Activated CD4-positive, alpha-beta memory T cell treated with anti-CD3 and anti-CD28 coated beads, Interleukin-2, amount 10 ng/mL, durations not matched to agents 7 days and 5 days (primary cell): ENCODE data around the gene SERGEF. TPM values are rescaled to one million over a fixed set of nuclear protein-coding genes. Genes with fewer than 3 reads are reported as not detected.

Source experiments
- CTCF ChIA-PET: fragments of 350-600 bp; sonication (Branson Sonifier 250); formaldehyde crosslinking; loops from one replicate; lab custom pipeline; 2021; ENCODE audit warnings: antibody characterized with exemption, inconsistent platforms; lab: Charles Lee
- POLR2A ChIA-PET: fragments of 350-600 bp; sonication (Branson Sonifier 250); formaldehyde crosslinking; loops from one replicate; lab custom pipeline; 2021; ENCODE audit warnings: antibody characterized with exemption; lab: Charles Lee
- DNase-seq: peaks from one replicate; pipeline ENCODE4 v3.0.0-alpha.2; 2020
- H3K27ac Mint-ChIP-seq: one replicate; pipeline ENCODE4 v1.8.0; 2021; ENCODE audit warnings: mild to moderate bottlenecking, mixed read lengths
- H3K27me3 Mint-ChIP-seq: one replicate; pipeline ENCODE4 v1.8.0; 2021; ENCODE audit warnings: mixed read lengths
- H3K36me3 Mint-ChIP-seq: one replicate; pipeline ENCODE4 v1.8.0; 2021; ENCODE audit warnings: low read depth, mixed read lengths
- H3K4me1 Mint-ChIP-seq: one replicate; pipeline ENCODE4 v1.8.0; 2021; ENCODE audit warnings: mixed read lengths
- H3K4me3 Mint-ChIP-seq: one replicate; pipeline ENCODE4 v1.8.0; 2021; ENCODE audit warnings: mild to moderate bottlenecking, mixed read lengths
- H3K9me3 Mint-ChIP-seq: one replicate; pipeline ENCODE4 v1.8.0; 2021; ENCODE audit warnings: mixed read lengths
- total RNA-seq, 2 experiments: library from RNA; stranded (reverse); gene quantifications; one replicate each; pipeline ENCODE4 v1.2.3, GENCODE V29; 2021

The SERGEF gene
- total RNA-seq, 2 experiments from 2014 or later = 33.9 to 34.2 TPM

DNA sequence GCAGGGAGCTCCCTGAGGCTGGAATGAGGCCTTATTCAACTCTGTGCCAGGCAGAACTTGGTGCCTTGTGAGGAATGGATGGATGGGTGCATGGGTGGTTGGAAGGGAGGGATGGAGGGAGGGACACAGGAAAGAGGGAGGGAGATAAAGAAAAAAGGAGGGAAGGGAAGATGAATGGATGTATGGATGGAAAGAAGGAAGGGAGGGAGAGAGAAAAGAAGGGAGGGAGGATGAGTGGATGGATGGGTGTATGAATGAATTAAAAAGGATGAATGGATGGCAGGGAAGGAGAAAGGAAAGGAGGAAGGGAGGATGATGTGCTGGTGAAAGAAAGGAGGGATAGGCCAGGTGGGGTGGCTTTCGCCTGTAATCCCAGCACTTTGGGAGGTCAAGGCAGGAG lies 243.6 kb downstream of the SERGEF start:
- no peak for DNase-seq
- no peaks in the 10 kb centered on the region for H3K27me3 Mint-ChIP-seq
- H3K36me3 Mint-ChIP-seq = no peaks in the 10 kb centered on the region
- ChIA-PET CTCF (interaction anchor here (0.6 to 0.7 kb wide), 2 partner anchors 96 to 475 kb away, joined by 3 read pairs; no protein-coding TSS in a partner anchor), POLR2A (no interaction called here)
- no peak overlapping the region for H3K27ac Mint-ChIP-seq
- no peak overlapping the region for H3K4me3 Mint-ChIP-seq
- H3K4me1 Mint-ChIP-seq = no peaks in the 10 kb centered on the region
- no peaks in the 10 kb centered on the region for H3K9me3 Mint-ChIP-seq

DNA sequence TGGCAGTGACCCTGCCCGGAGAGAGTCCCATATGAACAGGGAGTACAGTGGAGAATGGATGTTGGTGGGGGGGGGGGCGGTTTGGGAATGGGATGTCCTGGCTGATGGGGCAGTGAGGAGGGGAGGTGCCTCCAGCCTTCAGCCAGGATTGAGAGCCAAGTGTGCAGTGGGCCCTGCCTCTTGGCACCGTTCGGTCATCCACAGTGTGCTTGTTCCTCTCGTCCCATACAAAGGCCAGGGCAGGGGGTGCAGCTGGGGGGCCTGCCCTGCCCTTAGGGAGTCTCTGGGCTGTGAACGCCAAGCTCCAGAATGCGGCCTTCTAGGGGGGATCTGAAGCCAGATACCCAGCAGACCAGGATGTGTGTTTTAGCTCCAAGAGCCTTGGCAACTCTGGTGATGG lies 244.3 kb downstream of the SERGEF start:
- H3K9me3 Mint-ChIP-seq = no peaks in the 10 kb centered on the region
- H3K27me3 Mint-ChIP-seq = no peaks in the 10 kb centered on the region
- no peaks in the 10 kb centered on the region for H3K4me1 Mint-ChIP-seq
- CTCF ChIA-PET = interaction anchor here (0.6 to 0.7 kb wide), 2 partner anchors 97 to 475 kb away, joined by 3 read pairs; no protein-coding TSS in a partner anchor
- no peak overlapping the region for H3K27ac Mint-ChIP-seq
- H3K4me3 Mint-ChIP-seq = no peak overlapping the region
- POLR2A ChIA-PET = no interaction called here
- no peak for DNase-seq
- H3K36me3 Mint-ChIP-seq = no peaks in the 10 kb centered on the region

DNA sequence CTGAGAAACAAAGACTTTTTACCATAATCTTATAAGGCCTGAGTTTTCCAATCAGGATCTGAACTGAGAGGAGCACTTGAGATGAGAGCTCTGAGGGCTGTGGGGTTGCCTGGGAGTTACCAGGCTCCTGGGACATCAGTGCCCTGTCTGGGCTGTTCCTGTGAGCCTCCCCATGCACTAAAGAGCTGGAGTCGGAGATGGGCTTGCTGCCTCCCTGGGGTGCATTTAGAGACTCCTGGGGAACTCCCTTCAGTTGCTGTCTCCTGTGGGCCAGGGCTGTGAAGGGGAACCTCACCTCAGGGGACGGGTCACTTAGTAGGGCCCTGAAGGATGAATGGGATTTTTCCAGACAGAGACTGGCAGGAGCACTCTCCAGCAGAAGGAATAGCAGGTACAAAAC lies 244.9 kb downstream of the SERGEF start:
- H3K9me3 Mint-ChIP-seq = no peaks in the 10 kb centered on the region
- H3K36me3 Mint-ChIP-seq = no peaks in the 10 kb centered on the region
- ChIA-PET POLR2A (no interaction called here), CTCF (no interaction called here)
- no peak for DNase-seq
- H3K27ac Mint-ChIP-seq = no peak overlapping the region
- no peak overlapping the region for H3K4me3 Mint-ChIP-seq
- no peaks in the 10 kb centered on the region for H3K4me1 Mint-ChIP-seq
- no peaks in the 10 kb centered on the region for H3K27me3 Mint-ChIP-seq

- no peaks in the 10 kb centered on the region for H3K9me3 Mint-ChIP-seq
- POLR2A ChIA-PET = no interaction called here
- no peaks in the 10 kb centered on the region for H3K27me3 Mint-ChIP-seq
- no peak overlapping the region for H3K27ac Mint-ChIP-seq
- H3K36me3 Mint-ChIP-seq = no peaks in the 10 kb centered on the region
- H3K4me1 Mint-ChIP-seq = no peaks in the 10 kb centered on the region
- DNase-seq = no peak
- no peak overlapping the region for H3K4me3 Mint-ChIP-seq
- CTCF ChIA-PET = interaction anchor here (0.7 kb wide), 1 partner anchor 27 kb away, joined by 3 read pairs; no protein-coding TSS in a partner anchor
Observed at GRCh38 chr11:17767301-17767885, 245.5 kb downstream of the SERGEF start.

- ChIA-PET CTCF (interaction anchor here (0.7 kb wide), 1 partner anchor 221 kb away, joined by 6 read pairs; no protein-coding TSS in a partner anchor), POLR2A (no interaction called here)
- no peak for DNase-seq
- Mint-ChIP-seq H3K36me3 (no peaks in the 10 kb centered on the region), H3K4me3 (no peak overlapping the region), H3K9me3 (no peaks in the 10 kb centered on the region), H3K27me3 (no peaks in the 10 kb centered on the region), H3K27ac (no peak overlapping the region), H3K4me1 (no peaks in the 10 kb centered on the region)
Observed at GRCh38 chr11:17766590-17766989, 246.3 kb downstream of the SERGEF start.

- H3K27me3 Mint-ChIP-seq = no peaks in the 10 kb centered on the region
- H3K36me3 Mint-ChIP-seq = no peaks in the 10 kb centered on the region
- no peak overlapping the region for H3K4me3 Mint-ChIP-seq
- H3K4me1 Mint-ChIP-seq = no peaks in the 10 kb centered on the region
- no peak for DNase-seq
- ChIA-PET POLR2A (no interaction called here), CTCF (no interaction called here)
- H3K27ac Mint-ChIP-seq = no peak overlapping the region
- H3K9me3 Mint-ChIP-seq = no peaks in the 10 kb centered on the region
Observed at GRCh38 chr11:17766073-17766359, 246.8 kb downstream of the SERGEF start.

DNA sequence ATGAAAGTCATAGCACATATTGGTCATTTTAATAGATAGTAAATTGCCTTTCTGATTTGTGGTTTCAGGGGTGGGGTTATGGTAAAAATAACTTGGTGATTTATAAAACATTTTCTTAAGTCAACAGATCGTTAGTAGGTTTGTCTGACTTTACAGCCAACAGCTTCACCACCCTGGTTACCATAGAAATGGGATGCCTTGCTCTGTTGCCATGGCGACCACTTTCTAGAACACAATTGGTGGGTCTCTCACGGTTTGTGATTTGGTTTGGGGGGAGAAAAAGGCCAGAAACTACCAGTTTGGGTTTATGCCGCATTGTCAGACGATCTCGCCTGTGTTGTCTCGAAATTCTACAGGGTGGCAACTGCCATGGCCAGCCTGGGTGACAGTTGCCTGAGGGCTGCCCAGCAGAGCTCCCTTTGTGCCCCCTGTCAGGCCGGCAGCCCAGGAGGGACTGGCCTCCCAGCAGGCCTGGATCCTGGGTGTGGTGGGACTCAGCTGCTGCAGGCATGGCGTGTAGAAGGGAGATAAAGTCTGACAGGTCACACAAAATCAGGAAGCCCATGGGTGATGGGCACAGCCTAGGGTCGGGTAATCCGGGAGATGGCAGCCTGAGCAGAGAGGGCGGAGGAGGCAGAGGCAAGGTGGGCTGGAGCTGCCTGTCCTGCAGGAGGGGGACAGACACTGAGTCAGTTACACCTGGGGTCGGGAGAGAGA lies 247.3 kb downstream of the SERGEF start:
- H3K36me3 Mint-ChIP-seq = no peaks in the 10 kb centered on the region
- POLR2A ChIA-PET = no interaction called here
- H3K27me3 Mint-ChIP-seq = no peaks in the 10 kb centered on the region
- CTCF ChIA-PET = no interaction called here
- no peak overlapping the region for H3K27ac Mint-ChIP-seq
- no peaks in the 10 kb centered on the region for H3K9me3 Mint-ChIP-seq
- no peak for DNase-seq
- H3K4me1 Mint-ChIP-seq = no peaks in the 10 kb centered on the region
- no peak overlapping the region for H3K4me3 Mint-ChIP-seq

DNA sequence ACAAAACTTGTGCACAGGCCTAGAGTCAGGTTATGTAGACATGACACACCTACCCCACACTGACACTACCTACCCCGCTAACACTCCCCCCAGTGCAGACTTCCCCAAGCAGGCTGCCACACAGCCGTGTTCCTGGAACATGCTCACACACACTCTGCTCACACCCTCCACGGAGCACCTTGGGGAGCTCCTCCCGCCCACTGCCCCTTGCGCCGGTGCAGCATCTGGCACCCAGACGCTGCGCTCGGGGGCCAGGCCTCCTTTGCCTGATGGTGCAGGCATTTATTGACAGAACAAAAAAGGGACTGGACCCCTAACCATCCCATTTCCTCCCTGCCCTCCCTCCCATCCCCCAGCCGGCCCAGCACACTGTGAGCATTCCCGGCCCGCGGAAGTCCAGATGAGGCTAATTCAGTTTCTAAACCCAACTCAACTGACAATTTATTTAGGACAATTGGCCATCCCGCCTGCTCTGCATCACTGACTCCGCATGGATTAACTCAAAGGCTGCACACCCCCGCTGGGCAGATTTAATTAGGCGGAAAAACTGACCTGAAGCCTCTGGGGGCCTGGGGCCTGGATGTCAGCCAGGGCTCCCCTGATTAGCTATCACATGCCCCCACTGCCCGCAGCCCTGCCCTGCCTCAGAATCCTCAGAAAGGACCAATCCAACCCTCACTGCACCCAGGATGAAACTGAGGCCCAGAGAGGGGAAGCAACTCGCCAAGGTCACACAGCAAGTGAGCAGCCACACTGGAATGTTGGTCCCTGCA lies 248.2 kb downstream of the SERGEF start:
- Mint-ChIP-seq H3K27me3 (no peaks in the 10 kb centered on the region), H3K36me3 (no peaks in the 10 kb centered on the region), H3K27ac (no peak overlapping the region), H3K4me3 (no peak overlapping the region), H3K9me3 (no peaks in the 10 kb centered on the region), H3K4me1 (no peaks in the 10 kb centered on the region)
- DNase-seq = no peak
- ChIA-PET POLR2A (no interaction called here), CTCF (no interaction called here)

DNA sequence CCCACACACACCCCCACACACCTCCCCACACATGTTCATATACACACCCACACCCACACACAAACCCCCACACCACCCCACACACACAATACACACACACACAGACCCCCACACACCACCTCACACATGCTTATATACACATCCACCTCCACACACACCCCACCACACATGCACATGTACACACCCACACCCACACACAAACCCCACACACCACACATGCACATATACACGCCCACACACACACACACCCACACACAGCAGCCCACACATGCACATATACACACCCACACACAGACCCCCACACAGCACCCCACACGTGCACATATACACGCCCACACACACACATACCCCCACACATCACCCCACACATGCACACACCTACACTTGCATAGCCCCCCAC lies 249.1 kb downstream of the SERGEF start:
- Mint-ChIP-seq H3K4me3 (no peak overlapping the region), H3K27me3 (no peaks in the 10 kb centered on the region), H3K36me3 (no peaks in the 10 kb centered on the region), H3K9me3 (no peaks in the 10 kb centered on the region), H3K27ac (no peak overlapping the region), H3K4me1 (peaks cover 2% of the 10 kb centered on the region)
- ChIA-PET CTCF (no interaction called here), POLR2A (no interaction called here)
- DNase-seq = no peak

DNA sequence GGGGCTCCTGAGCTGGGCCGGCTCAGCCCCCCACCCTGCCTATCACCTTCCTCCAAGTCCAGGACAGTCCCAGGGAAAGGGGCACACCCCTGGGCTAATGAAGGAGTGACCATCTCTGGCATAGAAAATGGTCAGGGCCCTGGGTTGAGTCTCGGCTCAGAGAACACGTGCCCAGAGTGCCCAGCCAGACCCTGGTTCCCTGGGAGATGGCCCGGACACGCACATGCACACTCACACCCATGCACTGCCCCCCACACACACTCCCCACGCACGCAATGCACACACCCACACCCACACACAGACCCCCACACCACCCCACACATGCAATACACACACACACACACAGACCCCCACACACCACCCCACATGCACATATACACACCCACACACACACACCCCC lies 249.6 kb downstream of the SERGEF start:
- no peak for DNase-seq
- Mint-ChIP-seq H3K4me3 (no peak overlapping the region), H3K36me3 (no peaks in the 10 kb centered on the region), H3K4me1 (peaks cover 2% of the 10 kb centered on the region), H3K27ac (no peak overlapping the region), H3K27me3 (no peaks in the 10 kb centered on the region), H3K9me3 (no peaks in the 10 kb centered on the region)
- ChIA-PET POLR2A (no interaction called here), CTCF (no interaction called here)

DNA sequence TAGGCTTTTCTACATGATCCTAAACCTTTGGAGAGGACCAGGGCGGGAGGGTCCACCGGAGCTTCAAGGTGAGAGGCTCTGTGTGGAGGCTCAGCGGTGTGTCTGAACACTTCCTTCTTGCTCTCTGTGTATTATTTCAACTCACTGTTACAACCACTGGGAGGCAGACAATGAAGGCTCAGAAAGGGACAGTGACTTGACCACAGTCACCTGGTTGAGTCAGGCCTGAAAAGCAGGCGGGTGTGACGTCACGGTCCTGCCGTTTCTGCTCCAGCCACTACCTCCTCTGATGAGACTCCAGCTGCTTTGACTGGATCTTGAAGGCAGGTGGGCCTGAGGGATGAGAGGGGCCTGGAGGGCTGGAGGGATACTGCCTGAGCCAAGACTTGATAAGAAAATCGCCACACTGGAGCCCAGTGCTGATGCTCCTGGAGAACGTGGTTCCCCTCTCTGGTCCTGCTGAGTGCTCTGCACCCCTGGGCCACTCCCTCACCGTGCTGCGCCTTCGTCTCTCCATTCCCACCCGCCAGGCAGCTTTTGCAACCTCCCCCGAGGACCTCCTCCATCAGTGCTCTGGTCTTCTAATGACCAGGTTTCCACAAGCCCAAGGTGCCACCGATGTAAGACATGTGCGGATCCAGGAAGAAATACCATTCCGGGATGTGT lies 250.4 kb downstream of the SERGEF start:
- no peaks in the 10 kb centered on the region for H3K27me3 Mint-ChIP-seq
- ChIA-PET POLR2A (no interaction called here), CTCF (no interaction called here)
- H3K9me3 Mint-ChIP-seq = no peaks in the 10 kb centered on the region
- H3K4me3 Mint-ChIP-seq = no peak overlapping the region
- DNase-seq = no peak
- H3K27ac Mint-ChIP-seq = no peak overlapping the region
- peaks cover 2% of the 10 kb centered on the region for H3K4me1 Mint-ChIP-seq
- no peaks in the 10 kb centered on the region for H3K36me3 Mint-ChIP-seq

- no peak overlapping the region for H3K4me3 Mint-ChIP-seq
- ChIA-PET CTCF (interaction anchor here (0.9 to 2.0 kb wide), 3 partner anchors 30 to 219 kb away, joined by 4 to 8 read pairs (median 6); no protein-coding TSS in a partner anchor), POLR2A (no interaction called here)
- no peaks in the 10 kb centered on the region for H3K36me3 Mint-ChIP-seq
- peaks cover 4% of the 10 kb centered on the region for H3K27me3 Mint-ChIP-seq
- H3K4me1 Mint-ChIP-seq = peaks cover 2% of the 10 kb centered on the region
- H3K27ac Mint-ChIP-seq = no peak overlapping the region
- DNase-seq = peak; percentile 25
- no peaks in the 10 kb centered on the region for H3K9me3 Mint-ChIP-seq
Observed at GRCh38 chr11:17760102-17761029, 252.5 kb downstream of the SERGEF start.
